HG02642 (cell line): Measurements from ENCODE around the gene ITPRIPL2.

Source experiments
- ATAC-seq: cut with Tn5 transposase; IDR thresholded peaks from one replicate; pipeline ENCODE4 v1.9.1; 2021; ENCODE audit warnings: mild to moderate bottlenecking; ENCODE audit not compliant: unreplicated experiment, poor library complexity

ITPRIPL2 gene

GRCh38 chr16:19092653-19093410, 20.9 kb upstream of the ITPRIPL2 start:
- no peak for ATAC-seq

- ATAC-seq, result no peak
Measured at GRCh38 chr16:19093631-19094541, 19.9 kb upstream of the ITPRIPL2 start.

DNA sequence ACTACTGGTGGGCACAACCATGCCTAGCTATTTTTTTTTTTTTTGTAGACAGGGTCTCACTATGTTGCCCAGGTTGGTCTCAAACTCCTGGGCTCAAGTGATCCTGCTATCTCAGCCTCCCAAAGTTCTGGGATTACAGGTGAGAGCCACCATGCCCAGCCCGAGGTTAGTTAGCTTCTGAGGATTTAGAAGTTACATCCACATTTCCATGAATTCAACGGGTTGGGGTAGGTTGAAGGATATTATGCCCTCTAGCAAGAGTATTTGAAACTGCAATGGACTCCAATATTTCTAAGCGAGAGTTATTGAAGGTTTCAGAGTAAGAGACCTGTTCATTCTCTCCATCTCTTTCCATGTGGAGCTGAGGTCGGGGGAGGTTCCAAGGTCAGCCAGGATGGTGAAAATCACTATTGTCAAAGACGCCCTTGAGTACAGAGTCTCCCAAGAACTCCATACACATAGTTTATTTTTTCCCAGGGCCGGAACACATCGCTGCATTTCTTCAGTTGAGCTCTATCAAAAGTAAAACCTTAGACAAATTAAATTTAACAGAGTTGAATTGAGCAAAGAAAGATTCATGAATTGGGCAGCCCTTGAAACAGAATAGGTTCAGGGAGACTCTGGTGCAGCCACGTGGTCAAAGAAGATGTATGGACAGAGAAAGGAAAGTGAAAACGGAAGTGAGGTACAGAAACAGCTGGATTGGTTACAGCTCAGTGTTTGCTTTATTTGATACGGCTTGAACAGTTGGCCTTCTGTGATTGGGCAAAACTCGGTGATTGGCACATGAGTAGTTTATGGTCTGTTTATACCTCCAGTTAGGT, 19.0 kb upstream of the ITPRIPL2 start:
- ATAC-seq, result no peak

GRCh38 chr16:19095654-19096053, 18.1 kb upstream of the ITPRIPL2 start:
- ATAC-seq, result no peak

DNA sequence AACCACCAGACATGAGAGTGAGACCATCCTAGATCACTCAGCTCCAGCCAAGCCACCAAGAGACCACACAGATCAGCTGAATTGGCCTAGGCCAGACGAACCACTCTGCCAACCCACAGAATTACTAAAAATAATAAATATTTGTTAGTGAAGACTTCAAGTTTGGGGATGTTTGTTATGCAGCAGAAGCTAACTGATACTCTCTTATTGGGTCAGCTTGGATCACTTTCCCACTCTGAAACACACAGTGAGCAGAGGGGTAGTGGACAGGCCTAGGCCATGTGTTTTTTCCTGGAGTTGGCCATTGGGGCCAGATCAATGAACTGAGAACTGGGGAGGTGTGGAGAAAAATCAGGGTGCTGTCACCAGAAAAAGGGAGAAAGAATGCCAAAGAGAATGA, 15.6 kb upstream of the ITPRIPL2 start:
- no peak for ATAC-seq

GRCh38 chr16:19102187-19102872, 11.4 kb upstream of the ITPRIPL2 start:
- no peak for ATAC-seq

GRCh38 chr16:19104607-19105006, 9.2 kb upstream of the ITPRIPL2 start:
- ATAC-seq, result no peak

GRCh38 chr16:19105131-19105530, 8.6 kb upstream of the ITPRIPL2 start:
- no peak for ATAC-seq

DNA sequence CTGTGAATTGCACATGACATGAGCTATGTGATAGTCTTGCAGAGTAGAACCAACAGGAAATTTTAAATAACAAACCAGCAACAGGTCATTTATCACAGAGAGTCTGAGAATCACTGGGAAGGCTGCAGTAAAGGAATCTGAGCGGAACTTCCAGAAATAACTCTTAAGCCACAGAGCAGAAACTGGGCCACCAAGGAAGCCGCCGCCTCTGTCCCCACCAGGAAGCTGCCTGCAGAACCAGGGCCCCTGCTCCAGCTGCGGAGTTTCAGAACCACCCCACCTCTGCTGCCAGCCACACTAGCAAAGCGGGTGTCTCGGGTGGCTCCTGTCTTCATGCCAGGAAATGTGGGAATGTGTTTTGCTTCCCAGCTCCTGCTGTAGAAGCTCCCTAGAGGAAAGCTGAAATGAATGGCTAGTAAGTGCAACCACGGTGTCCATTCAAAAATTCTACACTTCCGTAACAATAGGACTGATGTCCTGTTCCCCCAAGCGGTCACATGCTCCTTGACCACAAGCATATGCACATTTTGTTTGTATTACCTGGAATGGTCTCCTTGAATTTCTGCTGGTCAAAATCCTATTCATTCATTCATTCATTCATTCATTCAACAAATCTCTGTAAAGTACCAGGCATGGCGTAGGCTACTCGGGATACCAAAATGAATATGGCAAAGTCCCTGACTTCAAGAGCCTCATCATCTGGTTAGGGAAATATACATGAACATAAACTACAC, 7.7 kb upstream of the ITPRIPL2 start:
- no peak for ATAC-seq

- no peak for ATAC-seq
Measured at GRCh38 chr16:19106625-19107020, 7.1 kb upstream of the ITPRIPL2 start.

- no peak for ATAC-seq
Measured at GRCh38 chr16:19108409-19109287, 5.1 kb upstream of the ITPRIPL2 start.

DNA sequence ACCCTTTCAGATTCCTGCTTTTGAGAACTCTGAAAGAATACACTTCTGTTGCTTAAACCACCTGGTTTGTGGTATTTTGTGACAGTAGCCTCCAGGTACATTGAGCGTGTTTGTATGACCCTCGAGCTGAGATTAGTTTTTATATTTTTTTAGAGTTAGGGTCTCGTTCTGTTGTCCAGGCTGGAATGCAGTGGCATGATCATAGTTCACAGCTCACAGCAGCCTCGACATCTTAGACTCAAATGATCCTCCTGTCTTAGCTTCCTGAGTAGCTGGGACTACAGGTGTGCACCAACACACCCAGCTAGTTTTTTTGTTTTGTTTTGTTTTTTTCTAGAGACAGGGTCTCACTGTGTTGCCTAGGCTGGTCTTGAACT, 4.5 kb upstream of the ITPRIPL2 start:
- no peak for ATAC-seq

- no peak for ATAC-seq
Measured at GRCh38 chr16:19110537-19111360, 3.0 kb upstream of the ITPRIPL2 start.

GRCh38 chr16:19112099-19112407, 1.7 kb upstream of the ITPRIPL2 start:
- no peak for ATAC-seq

DNA sequence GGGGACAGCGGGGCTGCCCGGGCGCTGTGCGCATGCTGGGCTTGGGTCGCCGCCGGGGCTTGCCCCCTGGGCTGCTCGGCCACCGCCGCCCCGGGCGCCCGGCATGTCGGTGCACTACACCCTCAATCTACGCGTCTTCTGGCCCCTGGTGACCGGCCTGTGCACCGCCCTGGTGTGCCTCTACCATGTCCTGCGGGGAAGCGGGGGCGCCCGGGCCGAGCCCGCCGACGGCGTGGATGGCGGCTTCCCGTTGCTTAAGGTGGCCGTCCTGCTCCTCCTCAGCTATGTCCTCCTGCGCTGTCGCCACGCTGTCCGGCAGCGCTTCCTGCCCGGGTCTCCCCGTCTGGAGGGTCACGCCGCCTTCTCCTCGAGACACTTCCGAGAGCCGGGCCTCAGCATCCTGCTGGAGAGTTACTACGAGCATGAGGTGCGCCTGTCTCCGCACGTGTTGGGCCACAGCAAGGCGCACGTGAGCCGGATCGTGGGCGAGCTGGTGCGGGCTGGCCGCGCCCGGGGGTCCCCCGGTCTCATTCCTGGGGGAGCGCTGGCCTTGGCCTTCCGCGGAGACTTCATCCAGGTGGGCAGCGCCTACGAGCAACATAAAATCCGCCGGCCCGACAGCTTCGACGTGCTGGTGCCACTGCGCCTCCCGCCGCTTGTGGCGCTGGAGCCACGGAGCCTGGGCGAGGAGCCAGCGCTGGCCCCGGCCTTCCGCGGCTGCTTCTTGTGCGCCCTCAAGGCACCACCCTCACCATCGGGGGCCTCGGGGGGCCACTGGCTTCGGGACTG, 789 bp downstream of the ITPRIPL2 start:
- ATAC-seq, result peak; percentile 29

DNA sequence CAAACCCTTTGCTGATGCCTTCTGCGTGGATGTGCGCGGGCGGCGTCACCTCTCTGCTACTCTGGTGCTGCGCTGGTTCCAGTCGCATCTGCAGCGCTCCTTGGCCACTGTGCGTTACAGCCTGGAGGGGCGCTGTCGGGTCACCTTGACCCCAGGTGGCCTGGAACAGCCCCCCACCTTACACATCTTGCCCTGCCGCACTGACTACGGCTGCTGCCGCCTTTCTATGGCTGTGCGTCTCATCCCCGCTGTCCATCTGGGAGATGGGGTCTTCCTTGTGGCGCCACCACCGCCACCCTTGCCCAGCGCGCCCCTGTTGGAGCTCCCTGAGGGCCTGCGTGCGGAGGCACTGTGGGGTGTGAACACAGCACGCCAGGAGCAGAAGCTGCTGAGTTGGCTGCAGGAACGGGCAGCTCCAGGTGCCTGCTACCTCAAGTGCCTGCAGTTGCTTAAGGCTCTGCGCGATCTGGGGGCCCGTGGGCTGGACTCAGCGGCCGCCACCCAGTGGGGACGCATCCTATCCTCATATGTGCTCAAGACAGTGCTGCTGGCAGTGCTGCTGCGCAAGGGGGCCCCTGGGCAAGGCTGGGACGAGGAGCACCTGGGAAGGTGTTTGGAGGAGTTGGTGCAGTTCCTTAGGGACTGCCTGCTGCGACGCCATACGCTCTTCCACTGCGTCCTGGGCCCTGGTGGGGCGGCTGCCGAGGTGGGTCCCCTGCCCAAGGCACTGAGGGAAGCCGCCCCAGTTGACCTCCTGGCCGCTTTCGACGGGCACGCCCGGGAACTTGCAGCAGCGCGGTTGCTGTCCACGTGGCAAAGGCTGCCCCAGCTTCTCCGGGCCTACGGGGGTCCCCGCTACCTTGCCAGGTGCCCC, 1.6 kb downstream of the ITPRIPL2 start:
- ATAC-seq, result no peak
